Cardiac fibroblast (primary cell): ENCODE measurements around the gene TGFBRAP1.
A peak's percentile ranks its signal among the peaks of the same experiment; 100 is the strongest.

Experiments
- DNase-seq, 2 donors: peaks; one replicate each; pipeline versions ENCODE4 v3.0.0 to v3.0.0-alpha.2; 2010; ENCODE audit warnings: low read depth in 2 of 2
- H3K4me3 ChIP-seq, 2 donors: replicated peaks in 1 of 2; 1 replicate in 1 of 2; 2 replicates in 1 of 2; pipeline ENCODE4 v1.5.1; 2011; ENCODE audit warnings: low read depth in 2 of 2, low read length in 2 of 2, mild to moderate bottlenecking in 2 of 2, moderate library complexity in 1 of 2
- TF ChIP-seq, protein P1 (sequence below): IDR thresholded peaks from one replicate; pipeline ENCODE4 v1.5.1; 2011; ENCODE audit warnings: low read depth, mild to moderate bottlenecking, low read length, inconsistent platforms

TGFBRAP1 gene

DNA sequence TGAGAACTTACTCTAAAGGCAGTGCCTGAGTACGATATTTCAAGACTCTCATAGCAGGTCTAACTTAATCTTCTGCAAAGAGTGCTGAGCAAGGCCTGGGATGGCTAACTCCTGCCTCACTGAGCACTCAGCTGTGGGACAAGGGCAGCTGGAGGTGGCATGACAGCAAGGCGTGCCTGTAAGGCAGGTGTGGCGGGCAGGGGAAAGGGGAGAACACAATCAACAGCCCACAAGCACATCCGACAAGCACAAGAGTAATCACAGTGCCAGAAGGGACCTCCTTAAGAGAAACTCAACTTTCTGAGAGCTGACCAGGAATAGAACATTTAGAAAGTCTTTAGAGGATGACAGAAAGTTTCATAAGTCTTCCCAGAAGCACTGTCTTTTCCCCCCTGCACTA is 46.0 kb downstream of the TGFBRAP1 start:
- TF ChIP-seq, protein P1, sequence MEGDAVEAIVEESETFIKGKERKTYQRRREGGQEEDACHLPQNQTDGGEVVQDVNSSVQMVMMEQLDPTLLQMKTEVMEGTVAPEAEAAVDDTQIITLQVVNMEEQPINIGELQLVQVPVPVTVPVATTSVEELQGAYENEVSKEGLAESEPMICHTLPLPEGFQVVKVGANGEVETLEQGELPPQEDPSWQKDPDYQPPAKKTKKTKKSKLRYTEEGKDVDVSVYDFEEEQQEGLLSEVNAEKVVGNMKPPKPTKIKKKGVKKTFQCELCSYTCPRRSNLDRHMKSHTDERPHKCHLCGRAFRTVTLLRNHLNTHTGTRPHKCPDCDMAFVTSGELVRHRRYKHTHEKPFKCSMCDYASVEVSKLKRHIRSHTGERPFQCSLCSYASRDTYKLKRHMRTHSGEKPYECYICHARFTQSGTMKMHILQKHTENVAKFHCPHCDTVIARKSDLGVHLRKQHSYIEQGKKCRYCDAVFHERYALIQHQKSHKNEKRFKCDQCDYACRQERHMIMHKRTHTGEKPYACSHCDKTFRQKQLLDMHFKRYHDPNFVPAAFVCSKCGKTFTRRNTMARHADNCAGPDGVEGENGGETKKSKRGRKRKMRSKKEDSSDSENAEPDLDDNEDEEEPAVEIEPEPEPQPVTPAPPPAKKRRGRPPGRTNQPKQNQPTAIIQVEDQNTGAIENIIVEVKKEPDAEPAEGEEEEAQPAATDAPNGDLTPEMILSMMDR, result no peak
- H3K4me3 ChIP-seq, result no peak overlapping the region
- no peak for DNase-seq

DNA sequence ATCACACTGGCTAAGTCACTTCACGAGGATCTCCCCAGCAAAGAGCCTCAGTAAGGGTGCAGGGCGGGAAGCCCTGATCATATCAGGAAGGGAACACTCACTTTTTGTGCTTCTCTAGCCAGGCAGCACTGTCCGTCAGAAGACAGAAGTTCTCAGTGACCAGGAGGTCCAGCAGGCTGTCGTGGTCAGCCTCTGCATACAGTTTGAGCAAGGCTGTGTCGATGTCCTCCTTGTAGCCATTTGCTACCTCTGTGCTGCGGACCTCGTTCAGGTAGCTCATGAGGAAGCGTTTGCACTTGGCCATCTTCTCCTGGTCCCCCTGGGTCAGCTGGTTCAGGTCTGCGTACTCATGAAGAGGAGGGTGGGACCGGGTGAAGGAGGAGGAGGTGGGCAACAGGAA is 49.3 kb downstream of the TGFBRAP1 start:
- no peak for DNase-seq

DNA sequence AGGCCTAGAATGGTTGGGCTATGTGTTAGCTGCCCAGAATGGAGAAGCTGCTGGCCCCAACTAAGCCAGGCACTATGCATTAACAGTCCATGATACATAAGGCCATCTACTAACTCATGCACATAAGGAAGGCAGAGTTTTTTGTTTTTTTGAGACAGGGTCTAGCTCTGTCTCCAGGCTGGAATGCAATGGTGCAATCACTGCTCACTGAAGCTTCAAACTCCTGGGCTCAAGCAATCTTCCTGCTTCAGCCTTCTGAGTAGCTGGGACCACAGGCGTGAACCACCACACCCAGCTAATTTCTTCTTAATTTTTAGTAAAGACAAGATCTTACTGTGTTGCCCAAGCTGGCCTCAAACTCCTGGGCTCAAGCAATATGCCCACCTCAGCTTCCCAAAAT is 50.4 kb downstream of the TGFBRAP1 start:
- no peak overlapping the region for H3K4me3 ChIP-seq
- no peak for DNase-seq
- TF ChIP-seq, protein P1, result no peak

More for the DNA sequence above, 49.3 kb downstream of the TGFBRAP1 start:
- no peak overlapping the region for H3K4me3 ChIP-seq
- TF ChIP-seq, protein P1, result no peak

DNA sequence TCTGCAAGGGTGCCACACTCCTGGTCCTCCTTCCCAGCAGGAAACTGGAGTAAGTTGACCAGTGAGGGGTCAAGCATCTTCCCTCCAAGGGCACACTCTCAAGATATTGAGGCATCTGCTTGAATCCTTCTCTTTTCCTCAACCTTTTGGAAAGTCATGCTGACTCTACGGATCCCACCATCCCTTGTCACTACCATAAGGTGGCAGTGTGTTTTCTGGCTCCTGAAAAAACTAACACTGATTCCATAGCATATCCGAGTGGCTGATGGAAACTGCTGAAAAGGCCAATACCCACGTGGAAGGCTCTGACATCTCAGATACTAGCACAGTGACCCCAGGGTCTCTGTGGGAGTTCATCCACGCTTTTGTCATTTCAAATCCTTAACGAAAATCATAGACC is 50.9 kb downstream of the TGFBRAP1 start:
- TF ChIP-seq, protein P1, result peak; percentile 8
- H3K4me3 ChIP-seq, result no peak overlapping the region
- no peak for DNase-seq

DNA sequence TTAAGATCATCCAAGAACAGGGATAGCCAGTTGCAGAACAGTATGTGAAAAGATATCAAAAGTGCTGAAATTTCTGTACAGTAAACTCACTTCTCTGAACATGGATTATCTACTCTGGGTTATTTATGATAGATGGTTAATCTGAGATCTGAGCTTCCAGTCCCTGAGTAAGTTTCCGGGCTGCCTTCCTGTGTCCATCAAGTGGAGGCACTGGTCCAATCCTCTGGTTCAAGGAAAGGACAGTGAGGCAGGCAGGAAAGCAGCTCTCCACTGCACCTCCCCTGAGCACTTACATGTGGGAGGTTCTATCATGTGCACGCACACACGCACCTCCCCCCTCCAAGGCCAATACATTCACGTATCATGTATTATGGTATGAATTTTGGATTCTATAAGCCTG is 55.5 kb downstream of the TGFBRAP1 start:
- DNase-seq, result peak in 1 of 2 donors; percentile 72
- H3K4me3 ChIP-seq, result no peak overlapping the region
- TF ChIP-seq, protein P1, result no peak

DNA sequence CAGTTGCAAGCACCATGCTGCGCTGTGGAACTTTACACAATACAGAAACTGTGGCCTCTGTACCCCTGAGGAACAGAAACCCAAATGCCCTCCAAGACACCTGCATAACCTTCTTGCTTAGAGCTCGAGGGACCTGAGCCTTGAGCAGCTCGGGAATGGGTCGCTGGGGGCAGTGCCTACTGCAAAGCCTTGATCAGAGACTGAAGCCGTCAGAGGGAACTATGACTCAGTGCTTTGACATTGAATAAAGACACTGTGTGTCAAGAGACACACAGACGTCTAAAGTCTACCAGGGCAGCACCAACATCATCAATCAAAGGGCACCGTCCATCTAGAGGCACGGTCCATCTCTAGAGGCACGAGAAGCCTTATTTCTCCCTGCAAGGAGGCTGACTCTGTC is 57.4 kb downstream of the TGFBRAP1 start:
- no peak overlapping the region for H3K4me3 ChIP-seq

More for the DNA sequence above, 57.4 kb downstream of the TGFBRAP1 start:
- TF ChIP-seq, protein P1, result no peak
- no peak for DNase-seq
